Activated naive CD8-positive, alpha-beta T cell treated with anti-CD3 and anti-CD28 coated beads, Interleukin-2, amount 50 U/mL, for 16 hours (primary cell): ENCODE results near the gene CISH.

Experiments used
- DNase-seq: peaks from one replicate; pipeline ENCODE4 v3.0.0-alpha.2; 2020; ENCODE audit warnings: low read depth, low spot score

The CISH gene

GRCh38 chr3:50611464-50612233, at the start of gene CISH:
CISH (minus strand) TSS chr3:50611774; CDS start chr3:50611650, 124 bp downstream.
- DNase-seq: peak; percentile 96

- no peak for DNase-seq
Observed at GRCh38 chr3:50660386-50660785, 48.8 kb upstream of the CISH start.

DNA sequence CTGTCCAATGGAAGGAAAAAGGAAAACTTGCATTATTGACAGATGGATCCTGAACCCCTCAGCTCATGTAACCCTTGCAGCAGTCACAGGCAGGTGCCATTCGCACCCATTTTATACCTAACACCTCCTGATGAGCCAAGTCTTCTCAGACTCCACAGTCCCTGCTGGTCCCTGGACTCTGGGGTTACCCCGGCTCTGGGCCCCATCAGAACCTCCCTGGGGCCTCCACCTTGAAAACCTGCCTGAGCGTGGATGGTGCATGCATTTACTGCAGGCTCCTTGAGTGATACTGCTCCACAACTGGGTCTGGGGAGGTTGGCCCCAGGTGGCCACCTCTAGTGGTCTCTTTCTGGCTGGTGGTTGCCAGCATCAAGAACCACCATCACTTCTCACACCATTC, 47.3 kb upstream of the CISH start:
- DNase-seq: no peak

- DNase-seq: no peak
Observed at GRCh38 chr3:50658416-50658815, 46.8 kb upstream of the CISH start.

DNA sequence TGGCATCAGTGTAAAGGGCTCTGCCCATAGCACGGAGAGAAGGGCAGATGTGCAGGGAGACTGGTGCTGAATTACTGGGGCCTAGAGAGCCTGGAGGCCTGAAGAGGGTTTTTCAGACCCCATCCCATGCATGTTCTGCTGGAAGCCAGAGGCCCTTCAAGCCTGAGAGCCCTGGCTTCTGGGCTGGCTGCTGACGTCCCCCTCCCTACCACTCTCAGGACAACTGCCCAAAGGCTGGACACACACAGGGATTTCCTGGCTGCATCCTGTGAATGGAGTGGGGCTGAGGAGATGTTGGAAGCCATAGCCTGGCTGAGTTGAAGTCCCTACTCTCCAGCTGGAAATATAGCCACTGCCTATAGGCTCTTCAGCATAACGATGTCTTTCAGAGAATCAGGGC, 46.2 kb upstream of the CISH start:
- no peak for DNase-seq

- DNase-seq: no peak
Observed at GRCh38 chr3:50657407-50657806, 45.8 kb upstream of the CISH start.

DNA sequence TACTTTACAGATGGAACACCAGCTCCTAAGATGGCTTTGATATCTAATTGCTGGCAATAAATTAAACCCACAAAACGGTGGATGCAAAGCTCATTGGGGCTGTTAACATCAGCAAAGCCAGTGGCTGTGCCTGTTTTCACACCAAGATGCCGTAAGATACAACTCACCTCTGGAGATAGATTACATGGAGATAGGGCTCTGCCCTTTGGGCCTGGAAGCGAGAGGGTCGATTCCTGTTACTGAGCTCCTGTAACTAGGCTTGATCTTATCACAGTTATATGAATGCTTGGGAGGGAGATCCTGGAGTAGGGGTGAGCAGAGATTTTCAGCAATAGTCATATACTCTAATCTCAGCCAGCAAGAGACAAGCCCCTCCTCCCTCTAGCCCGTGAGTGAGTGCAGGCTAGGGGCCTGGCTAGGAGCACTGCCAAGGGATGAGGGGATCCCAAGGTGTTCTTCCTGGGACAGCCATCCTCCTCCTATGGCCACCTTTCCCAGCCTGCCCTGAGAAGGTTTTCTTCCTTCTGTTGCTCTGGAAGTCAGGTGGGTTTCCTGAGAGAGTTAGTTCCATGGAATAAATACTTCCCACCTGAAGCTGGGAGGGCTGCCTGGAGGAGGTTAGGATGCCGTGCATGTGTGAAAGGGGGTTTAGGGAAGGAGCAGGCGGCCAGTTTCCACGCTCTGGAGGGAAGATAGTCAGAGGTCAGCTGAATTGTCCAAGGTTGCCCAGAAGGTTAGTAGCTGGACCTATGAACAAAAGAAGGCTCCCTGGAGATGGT, 45.0 kb upstream of the CISH start:
- DNase-seq: no peak

DNA sequence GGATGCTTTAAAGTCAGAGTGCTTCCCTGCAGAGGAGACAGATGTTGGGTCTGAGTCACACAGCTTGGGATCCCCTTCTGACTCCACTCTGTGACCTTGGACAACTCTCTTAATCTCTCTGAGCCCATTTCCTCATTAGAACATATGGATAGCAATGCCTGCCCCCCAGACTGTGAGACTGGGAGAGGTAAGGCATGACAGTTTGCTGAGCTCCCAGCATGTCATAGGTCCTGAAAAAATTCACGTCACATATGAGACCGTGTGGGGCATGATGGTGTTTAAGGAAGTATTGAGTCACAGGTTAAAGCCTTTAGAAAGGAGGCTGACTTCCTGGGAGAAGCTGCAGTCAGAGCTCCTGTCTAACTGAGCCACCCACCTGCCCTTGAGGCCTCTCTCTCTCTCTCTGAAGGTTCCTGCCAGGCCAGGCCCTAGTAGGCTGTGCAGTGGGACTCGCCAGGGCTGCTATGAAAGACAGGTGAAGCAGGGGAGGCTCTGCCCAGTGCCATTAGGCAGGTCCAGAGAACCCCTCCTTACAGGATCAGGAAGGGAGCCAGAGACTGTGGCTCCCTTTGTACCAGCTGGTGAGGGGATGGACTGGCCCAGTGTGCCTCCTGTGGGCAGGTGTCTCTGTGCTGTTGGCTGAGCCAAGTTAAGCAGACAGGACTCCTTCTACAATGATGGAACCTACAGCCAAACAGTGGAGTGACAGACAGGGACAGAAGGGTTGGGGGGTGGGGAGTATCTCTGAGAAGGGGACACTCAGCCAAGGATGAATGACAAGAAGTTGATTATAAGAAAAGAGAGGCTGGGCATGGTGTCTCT, 43.6 kb upstream of the CISH start:
- no peak for DNase-seq

GRCh38 chr3:50653937-50654595, 42.5 kb upstream of the CISH start:
- DNase-seq: no peak

DNA sequence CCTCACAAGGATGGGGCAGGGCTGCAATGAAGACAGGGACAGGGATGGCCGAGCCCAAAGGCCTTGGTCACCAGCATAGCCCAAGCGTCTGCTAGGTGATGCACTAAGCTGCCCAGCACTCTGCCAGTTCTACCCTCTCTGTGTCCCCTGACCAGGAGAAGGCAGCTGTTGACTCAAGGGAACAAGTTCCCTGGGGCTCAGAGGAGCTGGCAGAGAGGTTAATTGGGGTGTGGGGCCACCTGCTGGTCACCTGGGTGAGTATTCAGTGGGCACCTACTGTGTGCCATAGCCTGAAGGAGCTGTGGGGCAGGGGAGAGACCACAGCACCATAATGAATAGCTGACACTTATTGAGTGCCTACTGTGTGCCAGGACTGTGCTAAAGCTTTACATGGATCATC, 41.1 kb upstream of the CISH start:
- DNase-seq: peak; percentile 14

GRCh38 chr3:50651920-50652529, 40.5 kb upstream of the CISH start:
- DNase-seq: no peak

DNA sequence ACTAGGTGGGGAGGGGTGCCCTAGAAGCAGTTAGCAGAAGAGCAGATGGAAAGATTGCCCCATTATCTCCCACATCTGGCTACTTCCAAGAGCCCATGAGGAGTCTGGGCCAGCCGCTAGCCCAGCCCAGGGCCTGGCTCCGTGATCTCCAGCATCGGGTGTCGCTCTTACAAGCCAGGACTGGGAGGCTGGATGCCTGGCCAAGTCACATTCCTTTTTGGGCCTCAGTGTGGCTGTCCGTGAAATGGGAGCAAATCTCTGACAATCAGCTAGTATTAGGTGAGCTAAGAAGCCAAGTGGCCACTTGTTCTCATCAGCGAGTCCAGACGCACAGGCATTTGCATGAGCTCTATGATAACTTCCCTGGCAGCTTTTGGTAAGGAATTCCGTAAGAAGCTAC, 39.9 kb upstream of the CISH start:
- DNase-seq: no peak

DNA sequence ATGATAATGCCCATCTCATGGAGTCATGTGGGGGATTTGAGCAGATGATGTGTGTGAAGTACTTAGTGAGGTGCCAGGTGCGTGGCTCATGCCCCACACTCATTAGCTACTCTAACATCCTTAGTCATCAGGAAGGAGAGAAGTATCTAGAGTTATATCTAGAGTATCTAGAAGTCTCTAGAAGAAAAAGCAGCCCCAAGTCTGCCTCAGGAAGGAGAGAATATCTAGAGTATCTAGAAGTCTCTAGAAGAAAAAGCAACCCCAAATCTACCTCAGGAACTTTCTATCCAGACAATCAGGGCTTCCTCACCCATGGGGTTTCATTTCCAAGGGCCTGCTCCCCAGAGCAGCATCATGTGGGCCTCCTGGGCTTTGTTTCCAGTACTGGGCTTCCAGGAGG, 38.4 kb upstream of the CISH start:
- no peak for DNase-seq

DNA sequence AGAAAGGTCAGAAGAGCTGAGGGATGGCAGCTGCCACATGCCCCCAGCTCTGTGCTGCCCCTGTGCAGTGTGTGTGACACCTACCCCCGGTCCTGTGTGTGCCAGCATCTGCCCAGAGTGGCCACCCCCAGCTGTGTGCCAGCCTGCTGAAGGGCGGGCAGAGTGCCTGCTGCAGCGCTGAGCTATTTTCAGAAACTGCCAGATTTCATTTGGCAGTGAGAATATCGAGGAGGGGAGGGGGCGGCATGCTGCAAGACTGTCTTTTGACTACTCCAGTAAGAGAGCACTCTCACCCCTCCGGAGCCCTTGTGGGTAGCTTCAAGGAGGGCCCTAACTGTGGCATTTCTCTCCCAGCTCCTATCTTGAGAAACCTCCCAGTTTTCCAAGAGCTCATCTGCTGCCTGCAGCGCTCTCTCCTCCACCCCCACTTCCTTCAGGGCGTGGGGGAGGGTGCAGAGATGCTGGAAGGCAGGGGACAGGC, 37.9 kb upstream of the CISH start:
- DNase-seq: no peak

- no peak for DNase-seq
Observed at GRCh38 chr3:50648944-50649343, 37.4 kb upstream of the CISH start.

GRCh38 chr3:50648313-50648712, 36.7 kb upstream of the CISH start:
- DNase-seq: no peak

- DNase-seq: no peak
Observed at GRCh38 chr3:50645378-50645777, 33.8 kb upstream of the CISH start.

DNA sequence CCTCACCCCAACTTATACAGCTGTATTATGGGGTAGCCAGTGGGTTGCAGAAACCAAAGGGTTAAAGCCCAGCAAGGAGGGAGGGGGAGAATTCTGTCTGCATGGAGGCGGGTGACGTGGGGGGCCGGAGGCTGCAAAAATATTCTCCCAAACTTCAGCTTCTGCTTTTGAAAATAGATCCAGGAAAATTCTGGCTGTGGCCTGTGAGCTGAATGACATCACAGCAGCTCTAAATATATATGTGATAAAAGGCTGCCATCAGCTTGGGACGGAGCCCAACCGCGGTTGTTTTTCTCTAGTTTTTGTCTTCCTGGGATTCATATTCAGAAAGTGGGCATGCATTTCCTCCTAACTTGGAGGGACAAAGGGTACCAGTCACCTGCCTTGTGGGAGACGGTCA, 33.0 kb upstream of the CISH start:
- no peak for DNase-seq

GRCh38 chr3:50642382-50642781, 30.8 kb upstream of the CISH start:
- DNase-seq: no peak

- DNase-seq: no peak
Observed at GRCh38 chr3:50639055-50639494, 27.5 kb upstream of the CISH start.

GRCh38 chr3:50637945-50638344, 26.4 kb upstream of the CISH start:
- no peak for DNase-seq
